Endometrial microvascular endothelial cells (primary cell): ENCODE results near the gene ANKRD50. TPM values are rescaled to one million over a fixed set of nuclear protein-coding genes. Genes with fewer than 3 reads are reported as not detected.

Experiments used
- in situ Hi-C: cut with HindIII; loops from 2 replicates; pipeline ENCODE4 v1.10.0; 2017; ENCODE audit warnings: low sequenced_read_pairs, low pct_unique_long_range_greater_than_20kb; ENCODE audit errors: inconsistent ontology term
- total RNA-seq: library from RNA; depleted of rRNA; stranded (reverse); fragments of >200 nt; gene quantifications from one replicate; pipeline ENCODE4 v1.2.3, GENCODE V29; 2015; ENCODE audit errors: inconsistent ontology term

Gene ANKRD50
- total RNA-seq, 1 donor from 2014 or later: 67.4 TPM

- in situ Hi-C loops: no loop called here
Observed at GRCh38 chr4:124642846-124643245, 69.7 kb downstream of the ANKRD50 start.

GRCh38 chr4:124641715-124642381, 70.7 kb downstream of the ANKRD50 start:
- in situ Hi-C loops: no loop called here

GRCh38 chr4:124640022-124640730, 72.4 kb downstream of the ANKRD50 start:
- in situ Hi-C loops: no loop called here

DNA sequence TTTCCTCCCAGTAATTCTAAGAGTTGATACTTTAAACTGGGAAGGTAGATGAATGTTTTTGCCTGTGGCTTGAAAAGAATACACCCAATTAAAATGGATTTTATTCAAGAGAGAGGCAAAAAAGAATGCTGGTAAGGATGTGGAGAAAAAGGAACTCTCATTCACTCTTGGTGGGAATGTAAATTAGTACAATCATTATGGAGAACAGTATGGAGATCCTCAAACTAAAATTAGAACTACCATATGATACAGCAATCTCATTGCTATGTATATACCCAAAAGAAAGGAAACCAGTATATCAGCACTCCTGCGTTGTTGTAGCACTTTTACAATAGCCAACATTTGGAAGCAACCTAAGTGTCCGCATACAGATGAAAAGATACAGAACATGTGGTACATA, 75.2 kb downstream of the ANKRD50 start:
- in situ Hi-C loops: no loop called here

- in situ Hi-C loops: no loop called here
Observed at GRCh38 chr4:124636788-124637187, 75.7 kb downstream of the ANKRD50 start.

- in situ Hi-C loops: no loop called here
Observed at GRCh38 chr4:124635331-124635730, 77.2 kb downstream of the ANKRD50 start.

- in situ Hi-C loops: no loop called here
Observed at GRCh38 chr4:124633285-124633941, 79.1 kb downstream of the ANKRD50 start.

GRCh38 chr4:124632439-124632838, 80.1 kb downstream of the ANKRD50 start:
- in situ Hi-C loops: no loop called here

DNA sequence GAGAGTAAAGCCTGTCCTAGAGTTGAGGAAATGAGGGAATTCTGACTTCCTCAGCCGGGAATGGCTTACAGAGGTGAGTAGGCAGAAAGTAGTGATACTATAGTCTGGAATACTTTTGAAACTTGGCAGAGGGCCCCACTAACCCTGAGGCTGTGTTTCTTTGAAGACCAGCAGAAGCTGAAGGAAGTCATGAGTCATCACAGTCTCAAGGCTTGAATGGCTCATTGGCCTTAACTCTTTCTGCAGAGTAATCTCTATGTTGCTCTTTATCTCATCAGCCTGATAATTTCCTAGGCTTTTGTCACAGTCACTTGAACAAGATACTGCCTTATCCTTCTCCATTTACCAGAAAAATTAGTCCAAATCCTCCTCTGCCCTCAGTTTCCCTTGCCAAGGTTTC, 80.8 kb downstream of the ANKRD50 start:
- in situ Hi-C loops: no loop called here

DNA sequence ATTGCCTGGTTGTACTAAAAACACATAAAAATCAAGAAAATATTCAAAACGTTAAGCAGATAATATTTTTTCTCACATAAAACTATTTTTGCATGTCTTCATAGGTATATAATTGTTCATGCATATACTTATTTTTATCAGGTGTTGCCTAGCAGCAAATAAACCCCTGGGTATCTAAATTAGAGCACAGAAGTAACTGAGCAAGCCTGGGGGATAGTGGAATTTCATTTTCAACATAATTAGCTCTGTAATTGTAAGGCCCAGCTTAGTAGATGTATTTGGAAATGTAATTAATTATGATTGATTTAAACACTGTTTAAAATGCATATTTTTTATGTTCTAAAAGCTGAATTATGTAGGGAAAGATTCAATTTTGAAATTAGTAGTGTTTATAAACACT, 82.9 kb downstream of the ANKRD50 start:
- in situ Hi-C loops: no loop called here
